T-helper 2 cell treated with Interferon-gamma antibody and Interleukin-4, amounts not matched to agents 5 μg/mL and 100 μg/mL, for 36 hours (primary cell): Measurements from ENCODE around the gene UBE2A.

Experiments used
- DNase-seq: peaks from one replicate; pipeline ENCODE4 v3.0.0; 2021; ENCODE audit warnings: low spot score
- H3K27ac Mint-ChIP-seq: one replicate; pipeline ENCODE4 v1.8.0; 2021; ENCODE audit warnings: mild to moderate bottlenecking, mixed read lengths
- H3K27me3 Mint-ChIP-seq: one replicate; pipeline ENCODE4 v1.8.0; 2021; ENCODE audit warnings: low read depth, mixed read lengths
- H3K36me3 Mint-ChIP-seq: one replicate; pipeline ENCODE4 v1.8.0; 2021; ENCODE audit warnings: low read depth, mixed read lengths
- H3K4me1 Mint-ChIP-seq: one replicate; pipeline ENCODE4 v1.8.0; 2021; ENCODE audit warnings: low read depth, mixed read lengths
- H3K4me3 Mint-ChIP-seq: one replicate; pipeline ENCODE4 v1.8.0; 2022; ENCODE audit warnings: mild to moderate bottlenecking, moderate library complexity, mixed read lengths
- H3K9me3 Mint-ChIP-seq: one replicate; pipeline ENCODE4 v1.8.0; 2021; ENCODE audit warnings: mixed read lengths

Gene UBE2A

GRCh38 chrX:119574394-119575266 lies at the start of gene UBE2A:
TSS of gene UBE2A (plus strand) at chrX:119574563. CDS start at chrX:119574712, 149 bp downstream.
- H3K4me1 Mint-ChIP-seq, result peaks cover 11% of the 10 kb centered on the region
- H3K36me3 Mint-ChIP-seq, result peaks cover 4% of the 10 kb centered on the region
- H3K4me3 Mint-ChIP-seq, result peak within 1 kb of the TSS; percentile 84
- DNase-seq, result peak; percentile 82
- H3K27me3 Mint-ChIP-seq, result no peaks in the 10 kb centered on the region
- peak within 1 kb of the TSS; percentile 82 for H3K27ac Mint-ChIP-seq
- no peaks in the 10 kb centered on the region for H3K9me3 Mint-ChIP-seq

- H3K4me3 Mint-ChIP-seq, result no peak overlapping the region
- no peak for DNase-seq
- no peaks in the 10 kb centered on the region for H3K9me3 Mint-ChIP-seq
- peaks cover 2% of the 10 kb centered on the region for H3K4me1 Mint-ChIP-seq
- H3K27me3 Mint-ChIP-seq, result no peaks in the 10 kb centered on the region
- H3K36me3 Mint-ChIP-seq, result no peaks in the 10 kb centered on the region
- no peak overlapping the region for H3K27ac Mint-ChIP-seq
These were observed 44.8 kb upstream of the UBE2A start for GRCh38 chrX:119529345-119530276.

DNA sequence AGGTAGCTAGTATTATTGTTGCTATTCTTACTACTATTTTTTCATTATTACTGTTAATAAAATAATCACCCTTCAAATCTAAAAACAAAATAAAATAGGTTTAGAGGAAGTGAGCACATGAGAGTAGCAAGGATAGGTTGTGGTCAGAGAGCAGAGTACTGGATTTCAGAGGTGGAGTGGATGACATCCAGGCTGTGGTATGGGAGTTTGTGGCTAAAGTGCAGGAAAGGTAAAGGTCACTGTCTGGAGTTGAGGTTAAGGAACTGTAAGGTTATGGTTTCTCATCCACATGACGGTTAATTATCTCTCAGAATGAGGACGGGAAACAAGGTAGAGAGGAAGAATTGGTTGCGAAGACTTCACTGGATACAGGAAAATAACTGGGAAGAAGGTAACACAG lies 36.9 kb upstream of the UBE2A start:
- H3K36me3 Mint-ChIP-seq, result peaks cover 5% of the 10 kb centered on the region
- no peak overlapping the region for H3K4me3 Mint-ChIP-seq
- H3K9me3 Mint-ChIP-seq, result no peaks in the 10 kb centered on the region
- H3K27me3 Mint-ChIP-seq, result no peaks in the 10 kb centered on the region
- no peak for DNase-seq
- H3K4me1 Mint-ChIP-seq, result no peaks in the 10 kb centered on the region
- no peak overlapping the region for H3K27ac Mint-ChIP-seq

- no peaks in the 10 kb centered on the region for H3K27me3 Mint-ChIP-seq
- peaks cover 5% of the 10 kb centered on the region for H3K36me3 Mint-ChIP-seq
- H3K4me1 Mint-ChIP-seq, result no peaks in the 10 kb centered on the region
- no peaks in the 10 kb centered on the region for H3K9me3 Mint-ChIP-seq
- H3K27ac Mint-ChIP-seq, result no peak overlapping the region
- no peak for DNase-seq
- H3K4me3 Mint-ChIP-seq, result no peak overlapping the region
These were observed 34.5 kb upstream of the UBE2A start for GRCh38 chrX:119539872-119540271.

GRCh38 chrX:119541188-119541587 lies 33.2 kb upstream of the UBE2A start:
- Mint-ChIP-seq H3K27ac (no peak overlapping the region), H3K36me3 (peaks cover 5% of the 10 kb centered on the region), H3K27me3 (no peaks in the 10 kb centered on the region), H3K4me1 (no peaks in the 10 kb centered on the region), H3K9me3 (no peaks in the 10 kb centered on the region), H3K4me3 (no peak overlapping the region)
- no peak for DNase-seq

DNA sequence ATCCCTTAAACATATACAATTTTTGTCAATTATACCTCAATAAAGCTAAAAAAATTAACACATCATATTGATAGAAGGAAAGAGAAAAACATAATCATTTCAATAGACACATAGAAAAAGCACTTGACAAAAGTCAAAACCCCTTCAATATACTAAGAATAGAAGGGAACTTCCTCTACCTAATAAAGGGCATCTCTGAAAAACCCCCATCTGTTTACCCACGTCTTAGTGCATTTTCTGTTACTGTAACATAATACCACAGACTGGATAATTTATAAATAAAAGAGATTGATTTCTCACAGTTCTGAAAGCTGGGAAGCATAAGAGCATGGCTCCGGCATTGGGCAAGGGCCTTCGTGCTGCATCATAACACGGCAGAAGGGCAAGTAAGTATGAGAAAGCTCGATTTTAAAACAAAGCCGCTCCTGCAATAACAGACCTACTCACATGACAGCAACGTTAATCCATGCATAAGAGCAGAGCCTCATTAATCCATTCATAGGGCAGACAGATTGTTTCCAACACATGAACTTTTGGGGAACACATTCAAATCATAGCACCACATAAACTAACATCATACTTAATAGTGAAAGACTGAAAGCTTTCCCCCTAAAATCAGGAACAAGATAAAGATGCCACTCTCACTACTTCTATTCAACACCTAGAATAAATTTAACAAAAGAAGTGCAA lies 24.9 kb upstream of the UBE2A start:
- Mint-ChIP-seq H3K36me3 (no peaks in the 10 kb centered on the region), H3K4me3 (no peak overlapping the region), H3K27ac (no peak overlapping the region), H3K9me3 (no peaks in the 10 kb centered on the region), H3K27me3 (no peaks in the 10 kb centered on the region), H3K4me1 (no peaks in the 10 kb centered on the region)
- DNase-seq, result no peak

- Mint-ChIP-seq H3K9me3 (no peaks in the 10 kb centered on the region), H3K36me3 (peaks cover 3% of the 10 kb centered on the region), H3K4me3 (no peak overlapping the region), H3K27me3 (no peaks in the 10 kb centered on the region), H3K27ac (no peak overlapping the region), H3K4me1 (no peaks in the 10 kb centered on the region)
- DNase-seq, result no peak
These were observed 21.9 kb upstream of the UBE2A start for GRCh38 chrX:119552508-119552907.

DNA sequence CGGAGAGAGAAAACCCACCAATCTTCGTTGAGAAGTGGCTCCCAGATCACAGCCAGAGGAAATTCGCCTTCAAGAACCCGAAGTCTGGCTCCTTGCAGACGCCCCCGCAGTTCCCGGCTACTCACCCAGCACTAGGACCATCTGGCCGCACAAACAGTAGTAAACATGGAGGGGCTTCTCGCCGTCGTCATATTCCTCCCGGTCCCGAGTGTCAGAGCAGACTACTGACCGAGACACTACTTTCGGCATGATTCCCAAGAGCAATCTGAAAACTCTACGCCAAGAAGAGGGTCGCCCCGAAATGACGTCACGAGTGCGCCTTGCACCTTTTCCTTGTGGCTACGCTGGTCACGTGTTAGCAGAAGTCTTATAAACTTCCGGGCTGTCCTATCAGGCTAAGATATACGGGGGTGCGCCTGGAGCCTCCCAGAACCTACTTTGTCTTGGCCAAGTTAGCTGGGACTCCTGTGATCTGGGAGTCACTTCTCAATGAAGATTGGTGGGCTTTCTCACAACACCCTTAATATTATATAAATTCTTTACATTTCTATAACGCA lies 9.2 kb upstream of the UBE2A start, which contains the start of gene STEEP1:
Gene STEEP1, minus strand, starts transcription at position 303 of the 557 bp plus-strand sequence. Its CDS starts 54 bp downstream, at position 249.
- H3K4me3 Mint-ChIP-seq, result peak within 1 kb of the TSS; percentile 95
- H3K27me3 Mint-ChIP-seq, result no peaks in the 10 kb centered on the region
- DNase-seq, result peak; percentile 84
- no peaks in the 10 kb centered on the region for H3K9me3 Mint-ChIP-seq
- peaks cover 9% of the 10 kb centered on the region for H3K4me1 Mint-ChIP-seq
- H3K36me3 Mint-ChIP-seq, result no peaks in the 10 kb centered on the region
- H3K27ac Mint-ChIP-seq, result peak within 1 kb of the TSS; percentile 89

DNA sequence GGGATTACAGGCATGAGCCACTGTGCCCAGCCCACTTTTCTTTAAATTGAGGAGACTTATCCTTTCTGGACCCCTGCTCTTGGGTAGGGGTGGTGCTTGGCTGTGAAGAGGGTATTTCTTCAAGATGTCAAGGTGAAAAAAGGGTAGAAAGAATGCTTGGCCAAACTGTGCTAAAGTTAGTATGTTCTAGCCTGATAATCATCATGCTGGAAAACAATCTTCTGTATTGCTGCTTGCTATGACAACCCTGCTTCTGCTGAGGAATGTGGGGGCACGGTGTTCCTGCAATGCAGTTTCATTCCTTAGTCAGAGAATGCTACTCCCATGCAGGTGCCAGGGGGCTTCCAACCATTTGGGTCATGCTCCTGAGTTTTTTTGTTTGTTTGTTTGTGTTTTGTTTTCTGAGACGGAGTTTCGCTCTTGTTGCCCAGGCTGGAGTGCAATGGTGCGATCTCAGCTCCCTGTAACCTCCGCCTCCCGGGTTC lies 4.0 kb upstream of the UBE2A start:
- H3K27ac Mint-ChIP-seq, result no peak overlapping the region
- H3K4me1 Mint-ChIP-seq, result peaks cover 7% of the 10 kb centered on the region
- no peaks in the 10 kb centered on the region for H3K27me3 Mint-ChIP-seq
- no peak for DNase-seq
- H3K9me3 Mint-ChIP-seq, result no peaks in the 10 kb centered on the region
- H3K36me3 Mint-ChIP-seq, result no peaks in the 10 kb centered on the region
- no peak overlapping the region for H3K4me3 Mint-ChIP-seq

- DNase-seq, result no peak
- H3K36me3 Mint-ChIP-seq, result peaks cover 4% of the 10 kb centered on the region
- peak overlapping the region; percentile 84 for H3K4me3 Mint-ChIP-seq
- no peaks in the 10 kb centered on the region for H3K9me3 Mint-ChIP-seq
- peaks cover 11% of the 10 kb centered on the region for H3K4me1 Mint-ChIP-seq
- no peaks in the 10 kb centered on the region for H3K27me3 Mint-ChIP-seq
- no peak overlapping the region for H3K27ac Mint-ChIP-seq
These were observed 1.1 kb upstream of the UBE2A start for GRCh38 chrX:119573222-119573621.

GRCh38 chrX:119573840-119574393 lies 446 bp upstream of the UBE2A start:
- DNase-seq, result no peak
- Mint-ChIP-seq H3K4me3 (peak overlapping the region; percentile 84), H3K36me3 (peaks cover 4% of the 10 kb centered on the region)

GRCh38 chrX:119579414-119579813 lies 5.1 kb downstream of the UBE2A start:
- Mint-ChIP-seq H3K36me3 (peaks cover 11% of the 10 kb centered on the region), H3K27me3 (no peaks in the 10 kb centered on the region), H3K9me3 (no peaks in the 10 kb centered on the region), H3K4me3 (no peak overlapping the region), H3K4me1 (peaks cover 7% of the 10 kb centered on the region), H3K27ac (no peak overlapping the region)
- DNase-seq, result no peak

More at GRCh38 chrX:119573840-119574393, 446 bp upstream of the UBE2A start:
- Mint-ChIP-seq H3K4me1 (peaks cover 11% of the 10 kb centered on the region), H3K27me3 (no peaks in the 10 kb centered on the region), H3K27ac (peak overlapping the region; percentile 82), H3K9me3 (no peaks in the 10 kb centered on the region)
